ENCODE measurements around the gene ANO1.

DNA sequence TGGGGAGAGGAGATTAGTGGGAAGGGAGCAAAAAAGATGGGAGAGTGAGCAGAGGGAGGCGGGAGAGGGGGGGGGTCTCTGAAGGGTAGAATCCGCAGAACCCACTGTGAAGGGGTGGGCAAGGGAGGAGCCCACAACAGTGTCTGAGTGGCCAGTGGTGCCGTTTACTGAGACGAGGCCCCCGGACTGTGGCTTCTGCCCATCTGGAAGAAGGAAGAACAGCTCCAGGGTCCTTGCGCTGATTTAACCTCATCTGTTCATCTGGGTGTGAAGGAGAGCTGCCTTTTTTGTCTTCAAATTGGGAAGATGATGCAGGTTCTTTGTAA is 45.7 kb upstream of the ANO1 start:
- TF ChIP-seq CTCF (conservative IDR thresholded peaks at IDR 0.05) (no peak), ZFX (IDR thresholded peaks at IDR 0.05) (no peak)
